D721Med (cell line): ENCODE measurements around the gene NMB.

Experiments
- DNase-seq: peaks from one replicate; pipeline ENCODE4 v3.0.0; 2011; ENCODE audit warnings: low spot score; ENCODE audit not compliant: insufficient read length
- FAIRE-seq: peaks from 2 replicates; lab custom pipeline; 2011; peaks lifted over from hg19 to GRCh38; lab: Jason Lieb, UNC
- CTCF ChIP-seq: IDR thresholded peaks from 2 replicates; pipeline ENCODE4 v1.5.1; 2012; ENCODE audit warnings: mild to moderate bottlenecking, control low read depth; ENCODE audit not compliant: insufficient read depth; ENCODE audit errors: missing control alignments

The NMB gene

DNA sequence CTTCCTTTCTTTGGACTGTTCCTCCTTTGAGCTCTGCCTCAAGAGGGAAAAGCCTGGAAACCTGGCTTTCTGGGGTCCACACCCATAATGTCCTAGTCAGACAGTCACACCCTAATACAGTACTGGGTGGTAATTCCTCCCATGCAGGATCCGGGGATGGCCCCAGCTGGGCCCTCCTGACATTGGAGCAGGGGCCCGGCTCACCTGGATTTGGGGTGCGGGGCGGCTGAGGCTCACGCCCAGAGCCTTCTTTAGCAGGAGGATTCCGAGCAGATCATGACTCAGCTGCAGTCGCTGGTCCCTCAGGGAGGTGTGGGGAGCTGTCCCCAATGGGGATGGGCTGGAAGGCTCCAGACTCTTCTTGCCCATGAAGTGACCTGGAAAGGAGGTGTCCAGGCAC, 1.0 kb downstream of the NMB start:
- FAIRE-seq: no peak
- TF ChIP-seq CTCF: no peak
- DNase-seq: no peak

DNA sequence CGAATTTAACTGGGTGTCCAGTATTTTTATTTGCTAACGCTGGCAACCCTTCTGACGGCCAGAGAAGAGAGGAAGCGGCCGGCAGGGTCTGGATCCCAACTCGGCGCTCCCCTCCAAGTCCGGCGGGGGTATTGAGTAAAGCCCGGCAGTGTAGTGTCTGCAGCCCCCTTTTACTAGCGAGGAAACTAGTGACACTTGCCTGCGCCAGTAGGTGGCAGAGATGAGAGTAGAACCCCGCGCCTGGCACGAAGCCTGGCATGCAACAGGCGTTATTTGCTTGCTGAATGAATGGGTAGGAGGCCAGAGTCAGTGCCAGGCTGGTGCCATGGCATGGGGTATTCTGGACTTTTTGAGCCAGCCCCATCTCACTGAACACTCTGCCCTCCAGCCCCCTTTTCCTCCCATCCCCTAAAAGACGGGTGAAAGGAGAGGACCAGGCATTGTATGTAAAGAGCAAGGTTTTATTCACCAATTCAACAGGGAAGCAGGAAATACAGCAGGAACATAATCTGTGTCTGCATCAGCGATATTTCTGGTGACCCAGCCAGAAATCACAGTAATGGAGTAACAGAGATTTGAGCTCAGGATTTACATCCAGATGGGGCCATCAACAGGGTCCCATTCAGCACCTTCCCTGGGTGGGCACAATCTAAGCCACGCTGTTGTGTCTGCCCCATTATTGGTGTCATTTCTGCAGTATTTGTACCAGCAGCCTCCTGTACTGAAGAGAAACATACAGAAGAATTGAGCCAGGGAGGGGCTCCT, 3.1 kb downstream of the NMB start:
- TF ChIP-seq CTCF: peak; percentile 79
- FAIRE-seq: no peak
- DNase-seq: peak; percentile 50

GRCh38 chr15:84653910-84654688, 3.9 kb downstream of the NMB start, which contains the start of gene WDR73:
Gene WDR73 (minus strand): TSS chr15:84654283. CDS start chr15:84654274, 9 bp downstream.
- no peak for FAIRE-seq
- peak; percentile 81 for DNase-seq
- no peak for TF ChIP-seq CTCF

DNA sequence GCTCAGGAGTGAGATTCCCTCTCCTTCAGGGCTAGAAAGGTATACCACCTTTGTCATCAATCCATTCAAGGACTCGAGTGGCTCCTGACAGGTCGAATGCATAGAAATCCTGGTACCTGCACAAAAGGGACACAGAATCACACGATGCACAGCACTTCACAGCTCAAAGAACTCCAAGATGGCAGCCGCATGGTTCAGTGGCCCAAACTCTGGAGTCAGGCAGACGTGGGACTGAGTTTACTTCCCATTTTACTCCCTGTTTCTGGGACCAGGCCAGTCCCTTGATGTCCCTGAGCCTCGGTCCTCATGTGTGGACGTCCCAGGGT, 4.5 kb downstream of the NMB start:
- FAIRE-seq (no peak), DNase-seq (no peak)
- no peak for TF ChIP-seq CTCF

- no peak for FAIRE-seq
Measured at GRCh38 chr15:84649706-84650105, 8.3 kb downstream of the NMB start.

DNA sequence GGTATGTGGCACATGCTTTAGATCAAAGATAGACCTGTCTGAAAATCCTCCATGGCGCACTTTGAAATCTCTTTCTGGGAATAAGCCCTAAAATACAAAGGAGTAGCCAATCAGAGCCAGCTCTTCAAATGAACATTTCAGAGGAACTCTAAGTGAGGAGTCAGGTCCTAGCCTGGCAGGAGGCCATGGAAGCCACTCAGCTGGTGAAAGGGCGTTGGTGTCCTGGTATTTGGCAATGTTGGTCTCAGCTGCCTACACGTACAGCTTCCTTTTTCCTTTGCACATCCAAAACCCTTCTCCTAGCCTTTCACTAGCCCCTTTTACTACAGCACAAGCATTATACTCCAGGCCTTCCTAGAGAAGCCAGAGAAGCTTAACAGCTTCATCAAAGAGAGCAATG, 9.5 kb downstream of the NMB start:
- FAIRE-seq: no peak
- TF ChIP-seq CTCF: no peak
- no peak for DNase-seq

More at GRCh38 chr15:84649706-84650105, 8.3 kb downstream of the NMB start:
- no peak for DNase-seq
- no peak for TF ChIP-seq CTCF

- FAIRE-seq: no peak
- no peak for DNase-seq
Measured at GRCh38 chr15:84647726-84648125, 10.3 kb downstream of the NMB start.

More at GRCh38 chr15:84647726-84648125, 10.3 kb downstream of the NMB start:
- TF ChIP-seq CTCF: no peak
